Stimulated activated CD4-positive, alpha-beta T cell treated with anti-CD3 and anti-CD28 coated beads, TNF-alpha, amount 100 ng/mL, for 4 hours (primary cell): Measurements from ENCODE around the gene WLS.
"Not testable (repeated sequence)": the region's sequence is repeated elsewhere in the genome, so short reads cannot be mapped to it uniquely, and the experiment has no call there.

Experiments used
- DNase-seq, 3 experiments: peaks; one replicate each; pipeline ENCODE4 v3.0.0-alpha.2; 2020; ENCODE audit warnings: low read depth in 3 of 3

WLS gene

GRCh38 chr1:68198752-68199151 is 33.6 kb downstream of the WLS start:
- no peak for DNase-seq

DNA sequence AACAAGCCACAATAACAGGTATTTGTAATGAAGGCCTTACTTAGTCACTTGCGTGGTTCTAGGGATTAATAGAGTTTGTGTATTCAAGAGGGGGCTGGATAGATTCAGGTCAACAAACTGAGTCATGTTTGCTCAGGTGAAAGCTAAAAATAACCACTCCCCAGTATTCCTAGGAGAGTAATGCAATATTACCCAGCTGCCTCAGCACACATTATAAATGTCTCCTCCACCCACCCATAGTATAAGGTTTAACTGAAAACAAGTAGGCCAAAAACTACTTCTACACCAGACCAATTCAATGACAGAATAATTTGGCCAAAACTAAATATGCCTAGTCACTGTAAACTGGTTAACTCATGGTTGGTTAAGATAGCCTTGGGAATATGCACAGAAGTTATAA is 34.4 kb downstream of the WLS start:
- DNase-seq, result no peak

- no peak for DNase-seq
Measured at GRCh38 chr1:68197461-68197860, 34.9 kb downstream of the WLS start.

DNA sequence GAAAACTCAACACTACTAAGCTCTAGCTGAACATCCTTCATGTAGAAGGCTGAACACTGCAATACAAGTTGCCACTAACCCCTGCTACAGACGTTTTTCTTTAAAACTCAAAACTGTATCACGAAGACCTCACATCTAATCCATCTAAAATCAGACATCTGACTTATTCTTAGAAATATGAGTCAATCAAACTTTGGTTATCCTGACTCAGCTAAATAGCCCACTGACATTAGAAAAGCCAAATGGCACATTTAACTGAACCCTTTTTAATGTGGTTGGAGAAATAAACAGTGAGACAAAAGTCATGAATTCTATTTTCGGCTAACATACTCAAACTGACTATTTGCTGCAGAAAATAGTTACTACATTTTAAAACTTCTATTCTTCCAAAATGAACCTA is 35.6 kb downstream of the WLS start:
- DNase-seq, result no peak

DNA sequence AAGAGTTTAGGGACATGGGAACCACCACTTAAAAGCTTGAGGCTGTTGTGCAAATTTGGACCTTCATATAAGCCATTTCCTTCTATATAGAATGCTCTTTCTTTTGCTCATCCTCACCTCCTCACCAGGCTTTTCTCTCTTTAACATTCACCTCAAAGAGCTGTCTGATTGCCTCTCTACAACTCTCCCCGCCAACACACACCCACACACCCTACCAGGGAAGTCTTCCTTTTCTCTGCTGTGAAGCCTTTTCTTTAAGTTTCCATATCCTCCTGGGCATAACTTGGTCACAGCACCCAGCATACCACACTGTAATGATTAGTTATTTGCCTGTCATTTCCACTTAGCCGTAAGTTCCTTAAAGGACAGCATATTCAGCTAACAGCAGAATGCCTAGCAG is 40.6 kb downstream of the WLS start:
- DNase-seq, result no peak

GRCh38 chr1:68188644-68189340 is 43.5 kb downstream of the WLS start:
- no peak for DNase-seq

GRCh38 chr1:68188060-68188538 is 44.2 kb downstream of the WLS start:
- no peak for DNase-seq

GRCh38 chr1:68185743-68186142 is 46.6 kb downstream of the WLS start:
- DNase-seq, result no peak

- no peak for DNase-seq
Measured at GRCh38 chr1:68183895-68184294, 48.4 kb downstream of the WLS start.

DNA sequence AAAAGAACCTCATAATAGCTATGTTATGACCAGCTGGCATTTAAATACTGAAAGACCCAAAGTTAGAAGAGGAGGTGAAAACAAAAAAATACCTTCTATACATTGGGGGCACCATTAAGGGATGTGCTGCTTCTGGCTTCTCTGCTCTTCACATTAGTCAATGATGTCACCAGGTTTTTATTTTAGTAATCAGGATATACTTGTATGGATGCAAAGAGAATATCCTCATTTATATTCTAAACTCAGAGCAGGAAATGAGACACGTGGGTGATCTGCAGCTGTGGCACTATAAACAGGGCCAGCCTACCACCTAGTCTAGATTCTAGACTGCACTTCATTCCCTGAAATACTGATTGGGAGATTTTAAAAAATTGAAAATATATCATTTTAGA is 51.2 kb downstream of the WLS start:
- DNase-seq, result no peak

GRCh38 chr1:68180441-68181164 is 51.7 kb downstream of the WLS start:
- DNase-seq, result no peak

DNA sequence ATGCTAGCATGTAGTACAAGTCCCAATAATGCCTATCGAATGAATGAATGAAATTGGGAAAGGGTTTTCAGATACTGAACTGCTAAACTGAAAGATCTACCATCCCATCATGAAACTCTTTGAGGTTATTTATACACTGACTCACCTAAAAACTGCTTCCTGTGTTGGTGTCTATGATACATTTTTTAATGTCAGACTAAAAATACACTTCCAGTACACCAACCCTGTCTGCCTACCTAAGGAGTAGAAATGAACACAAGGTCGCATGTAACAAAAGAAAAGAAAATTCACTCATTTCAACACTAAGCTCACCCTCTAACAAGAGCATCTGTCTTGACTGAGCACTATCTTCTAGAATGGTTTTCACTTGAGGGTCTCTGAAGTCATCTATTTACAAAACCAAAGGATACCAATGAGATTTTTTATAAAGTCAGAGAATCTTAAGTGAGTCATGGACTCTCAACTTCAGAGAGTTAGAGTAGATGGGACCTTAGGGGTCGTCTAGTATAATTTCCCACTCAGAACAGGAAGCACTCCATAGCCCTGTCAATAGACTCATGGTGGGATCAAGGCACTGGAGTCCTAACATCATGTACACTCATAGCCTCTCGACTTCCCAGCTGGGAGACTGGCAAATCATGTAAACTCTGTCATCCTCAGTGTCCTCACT is 53.4 kb downstream of the WLS start:
- DNase-seq, result no peak

- no peak for DNase-seq
Measured at GRCh38 chr1:68175621-68176398, 56.5 kb downstream of the WLS start.

DNA sequence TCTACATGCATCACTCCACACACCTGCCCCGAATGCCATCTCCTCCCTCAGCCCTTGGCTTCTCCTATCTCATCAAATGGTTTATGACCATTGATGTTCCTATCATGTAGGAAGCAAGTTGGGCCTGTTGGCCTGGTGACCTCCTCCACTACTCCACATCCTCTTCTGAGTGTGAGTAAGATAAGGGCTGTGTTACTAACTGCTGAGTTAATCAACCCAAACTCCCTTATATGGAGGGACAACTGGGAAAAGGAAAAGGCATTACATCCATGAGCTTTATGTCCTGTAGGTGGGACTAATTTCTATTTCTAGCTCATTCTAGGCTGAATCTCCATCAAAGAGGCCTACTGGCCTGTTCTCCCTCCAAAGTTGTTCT is 57.6 kb downstream of the WLS start:
- no peak for DNase-seq

GRCh38 chr1:68173936-68174737 is 58.2 kb downstream of the WLS start:
- no peak for DNase-seq

DNA sequence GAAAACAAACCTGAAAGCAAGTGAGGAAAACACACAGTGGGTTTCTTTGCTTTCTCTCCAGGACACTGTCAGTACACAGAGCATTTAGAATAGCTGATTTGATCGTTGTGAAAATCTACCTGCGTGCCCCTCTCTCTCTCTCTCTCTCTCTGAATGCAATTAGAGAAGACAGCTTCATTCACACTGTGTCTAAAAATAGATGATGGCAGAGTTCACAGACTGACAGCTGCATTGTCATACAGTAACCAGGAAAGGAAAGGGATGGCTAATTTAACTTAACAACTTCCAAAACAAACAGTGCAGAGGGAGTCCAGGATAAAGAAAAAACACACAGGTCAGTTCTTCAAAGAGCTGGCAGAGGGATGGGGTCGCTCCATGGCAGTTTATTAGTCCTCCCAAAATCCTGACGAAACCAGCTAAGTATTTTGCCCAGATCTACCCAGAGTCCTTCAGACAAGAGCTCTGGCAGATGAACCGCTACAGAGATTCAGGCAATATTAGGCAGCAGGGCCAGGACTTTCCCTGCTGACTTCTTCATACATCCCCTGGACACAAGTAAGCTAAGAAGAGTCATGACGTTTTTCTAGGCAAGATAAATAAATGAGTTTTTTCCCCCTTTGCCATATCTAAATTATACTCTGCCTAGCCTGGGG is 58.9 kb downstream of the WLS start:
- DNase-seq, result no peak

DNA sequence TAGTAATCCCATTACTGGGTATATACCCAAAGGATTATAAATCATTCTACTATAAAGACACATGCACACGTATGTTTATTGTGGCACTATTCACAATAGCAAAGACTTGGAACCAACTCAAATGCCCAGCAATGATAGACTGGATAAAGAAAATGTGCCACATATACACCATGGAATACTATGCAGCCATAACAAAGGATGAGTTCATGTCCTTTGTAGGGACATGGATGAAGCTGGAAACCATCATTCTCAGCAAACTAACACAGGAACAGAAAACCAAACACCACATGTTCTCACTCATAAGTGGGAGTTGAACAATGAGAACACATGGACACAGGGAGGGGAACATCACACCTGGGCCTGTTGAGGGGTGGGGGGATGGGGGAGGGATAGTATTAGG is 60.5 kb downstream of the WLS start:
- not testable (repeated sequence) for DNase-seq

- DNase-seq, result no peak
Measured at GRCh38 chr1:68168545-68169171, 63.7 kb downstream of the WLS start.

DNA sequence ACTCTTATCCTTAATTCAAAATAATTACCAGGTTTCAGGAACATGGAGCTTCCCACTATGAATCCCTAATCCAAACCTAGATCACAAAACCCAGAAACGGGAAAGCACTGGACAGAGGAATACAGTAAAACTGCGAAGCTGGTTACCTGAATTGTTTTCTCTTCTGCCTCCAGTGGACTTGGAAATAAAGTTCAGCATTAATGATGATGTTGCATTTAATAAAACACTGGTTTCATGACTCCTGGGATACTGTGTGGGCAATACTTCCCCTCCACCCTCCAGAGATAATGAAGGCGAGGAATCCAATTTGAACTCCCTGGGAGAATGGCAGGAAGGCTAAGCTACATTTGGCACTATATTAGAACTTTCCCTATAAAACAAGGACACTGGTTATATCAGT is 65.1 kb downstream of the WLS start:
- DNase-seq, result no peak

DNA sequence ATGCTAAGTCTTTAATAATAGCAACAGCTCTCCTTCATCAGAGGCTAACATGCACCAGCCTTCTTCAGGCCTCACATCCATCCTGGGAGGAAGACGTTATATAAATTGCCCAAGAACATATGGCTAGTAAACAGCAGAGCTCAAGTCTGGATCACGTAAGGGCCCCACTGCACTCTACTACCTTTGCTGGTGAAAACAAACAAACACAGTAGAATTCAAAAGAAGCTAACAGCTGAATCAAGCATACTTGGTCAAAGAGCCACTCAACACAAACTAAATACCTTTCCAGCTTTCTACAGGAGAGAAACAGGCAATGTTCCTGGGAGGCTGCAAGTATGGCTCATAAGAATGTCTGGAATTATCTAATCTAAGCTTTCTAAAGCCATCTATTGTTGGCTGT is 66.0 kb downstream of the WLS start:
- no peak for DNase-seq
